Right atrium auricular region (tissue), 2 donors: ENCODE results near the gene ETDC. TPM values are rescaled to one million over a fixed set of nuclear protein-coding genes. Genes with fewer than 3 reads are reported as not detected.

ENCODE experiments used
- DNase-seq: peaks from one replicate; pipeline ENCODE4 v3.0.0-alpha.2; 2019; ENCODE audit warnings: low spot score
- H3K27ac ChIP-seq, 2 donors: fragments of 200-600 bp; sonication (generic); 1 replicate in 1 of 2; 2 replicates in 1 of 2; pipeline ENCODE4 v1.5.1; 2016 to 2019
- H3K27me3 ChIP-seq, 2 donors: fragments of 200-600 bp; sonication (generic); one replicate each; pipeline versions ENCODE4 v1.5.1 to v1.6.0; 2017 to 2019
- H3K36me3 ChIP-seq: fragments of 200-600 bp; sonication (generic); one replicate; pipeline ENCODE4 v1.5.1; 2016
- H3K4me1 ChIP-seq, 2 donors: fragments of 200-600 bp; sonication (generic); one replicate each; pipeline versions ENCODE4 v1.5.1 to v1.6.0; 2017 to 2019
- H3K4me3 ChIP-seq, 2 donors: fragments of 200-600 bp; sonication (generic); 1 replicate in 1 of 2; 2 replicates in 1 of 2; pipeline ENCODE4 v1.5.1; 2017 to 2019; ENCODE audit warnings: mild to moderate bottlenecking in 1 of 2, moderate library complexity in 1 of 2
- H3K9me3 ChIP-seq, 2 donors: fragments of 200-600 bp; sonication (generic); one replicate each; pipeline ENCODE4 v1.5.1; 2019
- CTCF ChIP-seq, 2 donors: fragments of 200-600 bp; sonication (generic); IDR thresholded peaks; one replicate each; pipeline ENCODE4 v1.5.1; 2019; ENCODE audit warnings: antibody characterized with exemption in 2 of 2
- total RNA-seq, 2 donors: library from RNA; depleted of rRNA; stranded (reverse); fragments of >200 nt; gene quantifications; one replicate each; pipeline ENCODE4 v1.1.0, GENCODE V29; 2016

Gene ETDC
- total RNA-seq, 2 donors from 2014 or later, result not detected

- Histone ChIP-seq H3K27me3 (no peaks in the 10 kb centered on the region), H3K9me3 (peaks cover 0 to 5% of the 10 kb centered on the region in 2 donors), H3K4me3 (peak overlapping the region; percentile 14 to 29), H3K4me1 (no peaks in the 10 kb centered on the region), H3K36me3 (no peaks in the 10 kb centered on the region), H3K27ac (no peak overlapping the region)
- no peak for DNase-seq
- TF ChIP-seq CTCF (IDR thresholded peaks at IDR 0.05), result peak in 1 of 2 donors; percentile 41
Observed at GRCh38 chrX:135295238-135295943, 13.9 kb upstream of the ETDC start.

GRCh38 chrX:135295944-135296305, 13.4 kb upstream of the ETDC start:
- peaks cover 0 to 5% of the 10 kb centered on the region in 2 donors for H3K9me3 ChIP-seq
- peak overlapping the region; percentile 14 to 29 for H3K4me3 ChIP-seq
- no peak for TF ChIP-seq CTCF (IDR thresholded peaks at IDR 0.05)
- H3K4me1 ChIP-seq, result no peaks in the 10 kb centered on the region
- no peak for DNase-seq
- H3K36me3 ChIP-seq, result no peaks in the 10 kb centered on the region
- no peaks in the 10 kb centered on the region for H3K27me3 ChIP-seq
- no peak overlapping the region for H3K27ac ChIP-seq

- no peak overlapping the region for H3K4me3 ChIP-seq
- no peak for TF ChIP-seq CTCF (IDR thresholded peaks at IDR 0.05)
Observed at GRCh38 chrX:135302269-135302873, 6.9 kb upstream of the ETDC start.

GRCh38 chrX:135304741-135305140, 4.5 kb upstream of the ETDC start:
- no peaks in the 10 kb centered on the region for H3K9me3 ChIP-seq
- H3K36me3 ChIP-seq, result no peaks in the 10 kb centered on the region
- no peak for DNase-seq
- no peak overlapping the region for H3K27ac ChIP-seq
- H3K4me3 ChIP-seq, result no peak overlapping the region
- no peak for TF ChIP-seq CTCF (IDR thresholded peaks at IDR 0.05)
- no peaks in the 10 kb centered on the region for H3K27me3 ChIP-seq
- H3K4me1 ChIP-seq, result no peaks in the 10 kb centered on the region

More at GRCh38 chrX:135302269-135302873, 6.9 kb upstream of the ETDC start:
- no peak for DNase-seq
- Histone ChIP-seq H3K27me3 (no peaks in the 10 kb centered on the region), H3K9me3 (no peaks in the 10 kb centered on the region), H3K27ac (no peak overlapping the region), H3K36me3 (no peaks in the 10 kb centered on the region), H3K4me1 (no peaks in the 10 kb centered on the region)

GRCh38 chrX:135307171-135307570, 2.1 kb upstream of the ETDC start:
- no peak for TF ChIP-seq CTCF (IDR thresholded peaks at IDR 0.05)
- Histone ChIP-seq H3K27ac (no peak overlapping the region), H3K27me3 (no peaks in the 10 kb centered on the region), H3K9me3 (no peaks in the 10 kb centered on the region), H3K4me1 (no peaks in the 10 kb centered on the region), H3K36me3 (no peaks in the 10 kb centered on the region), H3K4me3 (no peak overlapping the region)
- no peak for DNase-seq
